ENCODE results near the gene CEBPZOS. TPM values are rescaled to one million over a fixed set of nuclear protein-coding genes. Genes with fewer than 3 reads are reported as not detected.

The CEBPZOS gene
- 21.9 and 22.7 TPM in 2 replicates for polyA plus RNA-seq (2013)

- Histone ChIP-seq H3K36me3 (ENCODE audit: control insufficient read depth in 1 of 2, insufficient read depth in 2 of 2, low read length in 2 of 2) (peaks cover 4 to 5% of the 10 kb centered on the region in 2 experiments), H3K79me2 (ENCODE audit: control insufficient read depth, insufficient read depth, low read length, poor library complexity) (peaks cover 5% of the 10 kb centered on the region), H3K27me3 (ENCODE audit: insufficient read depth, low read length) (no peaks in the 10 kb centered on the region), H2AFZ (ENCODE audit: insufficient read depth, low read length, poor library complexity) (peak within 1 kb of the TSS; percentile 93), H4K91ac (ENCODE audit: low read depth, low read length) (peak within 1 kb of the TSS; percentile 86), H3K14ac (ENCODE audit: low read length) (peak within 1 kb of the TSS; percentile 86), H3K9me3 (ENCODE audit: insufficient read depth, low read depth, low read length) (no peaks in the 10 kb centered on the region), H4K12ac (ENCODE audit: low read depth, low read length) (peak within 1 kb of the TSS; percentile 76), H3K27ac (ENCODE audit: low read depth, low read length) (peak within 1 kb of the TSS; percentile 18), H2BK12ac (ENCODE audit: low read length) (no peak within 1 kb of the TSS), H4K8ac (ENCODE audit: low read depth, low read length) (peak within 1 kb of the TSS; percentile 93), H2BK5ac (ENCODE audit: low read depth, low read length, poor library complexity) (peak within 1 kb of the TSS; percentile 80), H3K4ac (ENCODE audit: low read depth, low read length) (peak within 1 kb of the TSS; percentile 76), H3K4me2 (ENCODE audit: low read length) (peak within 1 kb of the TSS; percentile 80), H3K9ac (ENCODE audit: low read length) (peak within 1 kb of the TSS; percentile 75), H3K23ac (ENCODE audit: low read length) (no peak within 1 kb of the TSS), H3K18ac (ENCODE audit: low read length) (peak within 1 kb of the TSS; percentile 81), H3K4me1 (ENCODE audit: control insufficient read depth in 1 of 2, insufficient read depth in 2 of 2, low read length in 2 of 2) (no peaks in the 10 kb centered on the region), H2BK120ac (ENCODE audit: insufficient read depth, low read length, poor library complexity) (peak within 1 kb of the TSS; percentile 84), H2AK5ac (ENCODE audit: low read length) (no peak within 1 kb of the TSS), H3K79me1 (ENCODE audit: low read length) (peaks cover 8% of the 10 kb centered on the region), H3K4me3 (ENCODE audit: low read depth, low read length) (peak within 1 kb of the TSS; percentile 89)
- peak; percentile 84 to 92 for DNase-seq
- WGBS (ENCODE audit: extremely low coverage, insufficient coverage, insufficient read length), result no CpG with 5 or more reads among the region's 72 CpGs
Observed at GRCh38 chr2:37196320-37197195, at the start of gene CEBPZOS. TSS of gene CEBPZOS (plus strand) at chr2:37196496. CDS start at chr2:37199705, 3,209 bp downstream.

- H3K4ac ChIP-seq (ENCODE audit: low read depth, low read length), result no peak overlapping the region
- no peak overlapping the region for H4K12ac ChIP-seq (ENCODE audit: low read depth, low read length)
- H3K4me3 ChIP-seq (ENCODE audit: low read depth, low read length), result no peak overlapping the region
Observed at GRCh38 chr2:37148325-37148724, 48.0 kb upstream of the CEBPZOS start.

GRCh38 chr2:37149626-37150322, 46.5 kb upstream of the CEBPZOS start:
- Histone ChIP-seq H3K9ac (ENCODE audit: low read length) (no peak overlapping the region), H2BK120ac (ENCODE audit: insufficient read depth, low read length, poor library complexity) (no peak overlapping the region), H3K18ac (ENCODE audit: low read length) (no peak overlapping the region)

More at GRCh38 chr2:37148325-37148724, 48.0 kb upstream of the CEBPZOS start:
- no peak overlapping the region for H4K8ac ChIP-seq (ENCODE audit: low read depth, low read length)
- peak in 1 of 2 donors; percentile 85 for DNase-seq
- no peaks in the 10 kb centered on the region for H3K4me1 ChIP-seq (ENCODE audit: control insufficient read depth in 1 of 2, insufficient read depth in 2 of 2, low read length in 2 of 2)
- no peak overlapping the region for H2BK5ac ChIP-seq (ENCODE audit: low read depth, low read length, poor library complexity)
- no peaks in the 10 kb centered on the region for H3K27me3 ChIP-seq (ENCODE audit: insufficient read depth, low read length)
- no peak overlapping the region for H2BK120ac ChIP-seq (ENCODE audit: insufficient read depth, low read length, poor library complexity)
- H3K27ac ChIP-seq (ENCODE audit: low read depth, low read length), result no peak overlapping the region
- WGBS (ENCODE audit: extremely low coverage, insufficient coverage, insufficient read length), result no CpG with 5 or more reads among the region's 7 CpGs
- no peak overlapping the region for H3K18ac ChIP-seq (ENCODE audit: low read length)
- H2AFZ ChIP-seq (ENCODE audit: insufficient read depth, low read length, poor library complexity), result no peak overlapping the region
- H3K14ac ChIP-seq (ENCODE audit: low read length), result no peak overlapping the region
- H3K23ac ChIP-seq (ENCODE audit: low read length), result no peak overlapping the region
- H3K36me3 ChIP-seq (ENCODE audit: control insufficient read depth in 1 of 2, insufficient read depth in 2 of 2, low read length in 2 of 2), result peaks cover 2 to 15% of the 10 kb centered on the region in 2 experiments
- no peaks in the 10 kb centered on the region for H3K79me1 ChIP-seq (ENCODE audit: low read length)
- no peak overlapping the region for H3K9ac ChIP-seq (ENCODE audit: low read length)
- no peaks in the 10 kb centered on the region for H3K79me2 ChIP-seq (ENCODE audit: control insufficient read depth, insufficient read depth, low read length, poor library complexity)
- H4K91ac ChIP-seq (ENCODE audit: low read depth, low read length), result no peak overlapping the region
- H2BK12ac ChIP-seq (ENCODE audit: low read length), result no peak overlapping the region
- H3K4me2 ChIP-seq (ENCODE audit: low read length), result no peak overlapping the region
- H3K9me3 ChIP-seq (ENCODE audit: insufficient read depth, low read depth, low read length), result no peaks in the 10 kb centered on the region
- H2AK5ac ChIP-seq (ENCODE audit: low read length), result no peak overlapping the region

GRCh38 chr2:37153224-37153623, 43.1 kb upstream of the CEBPZOS start:
- Histone ChIP-seq H3K4ac (ENCODE audit: low read depth, low read length) (no peak overlapping the region), H3K18ac (ENCODE audit: low read length) (no peak overlapping the region), H4K91ac (ENCODE audit: low read depth, low read length) (no peak overlapping the region), H3K36me3 (ENCODE audit: control insufficient read depth in 1 of 2, insufficient read depth in 2 of 2, low read length in 2 of 2) (peaks cover 0 to 2% of the 10 kb centered on the region in 2 experiments), H3K4me3 (ENCODE audit: low read depth, low read length) (no peak overlapping the region), H2BK12ac (ENCODE audit: low read length) (no peak overlapping the region), H2BK120ac (ENCODE audit: insufficient read depth, low read length, poor library complexity) (no peak overlapping the region), H2AK5ac (ENCODE audit: low read length) (no peak overlapping the region), H3K14ac (ENCODE audit: low read length) (no peak overlapping the region), H4K12ac (ENCODE audit: low read depth, low read length) (no peak overlapping the region), H3K4me1 (ENCODE audit: control insufficient read depth in 1 of 2, insufficient read depth in 2 of 2, low read length in 2 of 2) (peaks cover 2 to 8% of the 10 kb centered on the region in 2 experiments), H3K27me3 (ENCODE audit: insufficient read depth, low read length) (no peaks in the 10 kb centered on the region), H3K79me2 (ENCODE audit: control insufficient read depth, insufficient read depth, low read length, poor library complexity) (peaks cover 2% of the 10 kb centered on the region), H3K9me3 (ENCODE audit: insufficient read depth, low read depth, low read length) (no peaks in the 10 kb centered on the region), H3K23ac (ENCODE audit: low read length) (no peak overlapping the region), H3K27ac (ENCODE audit: low read depth, low read length) (no peak overlapping the region), H4K8ac (ENCODE audit: low read depth, low read length) (no peak overlapping the region), H3K79me1 (ENCODE audit: low read length) (peaks cover 4% of the 10 kb centered on the region), H2AFZ (ENCODE audit: insufficient read depth, low read length, poor library complexity) (no peak overlapping the region), H3K9ac (ENCODE audit: low read length) (no peak overlapping the region), H3K4me2 (ENCODE audit: low read length) (no peak overlapping the region), H2BK5ac (ENCODE audit: low read depth, low read length, poor library complexity) (no peak overlapping the region)
- WGBS (ENCODE audit: extremely low coverage, insufficient coverage, insufficient read length), result no CpG with 5 or more reads among the region's 5 CpGs
- no peak for DNase-seq

More at GRCh38 chr2:37149626-37150322, 46.5 kb upstream of the CEBPZOS start:
- Histone ChIP-seq H3K4me2 (ENCODE audit: low read length) (no peak overlapping the region), H3K14ac (ENCODE audit: low read length) (no peak overlapping the region), H3K4me1 (ENCODE audit: control insufficient read depth in 1 of 2, insufficient read depth in 2 of 2, low read length in 2 of 2) (no peaks in the 10 kb centered on the region), H3K27ac (ENCODE audit: low read depth, low read length) (no peak overlapping the region), H2AK5ac (ENCODE audit: low read length) (no peak overlapping the region), H3K4me3 (ENCODE audit: low read depth, low read length) (no peak overlapping the region), H3K27me3 (ENCODE audit: insufficient read depth, low read length) (no peaks in the 10 kb centered on the region), H4K91ac (ENCODE audit: low read depth, low read length) (no peak overlapping the region), H2AFZ (ENCODE audit: insufficient read depth, low read length, poor library complexity) (no peak overlapping the region), H3K4ac (ENCODE audit: low read depth, low read length) (no peak overlapping the region), H3K79me1 (ENCODE audit: low read length) (no peaks in the 10 kb centered on the region), H4K12ac (ENCODE audit: low read depth, low read length) (no peak overlapping the region), H2BK5ac (ENCODE audit: low read depth, low read length, poor library complexity) (no peak overlapping the region), H3K9me3 (ENCODE audit: insufficient read depth, low read depth, low read length) (no peaks in the 10 kb centered on the region), H3K23ac (ENCODE audit: low read length) (no peak overlapping the region), H3K36me3 (ENCODE audit: control insufficient read depth in 1 of 2, insufficient read depth in 2 of 2, low read length in 2 of 2) (peaks cover 0 to 8% of the 10 kb centered on the region in 2 experiments), H2BK12ac (ENCODE audit: low read length) (no peak overlapping the region), H3K79me2 (ENCODE audit: control insufficient read depth, insufficient read depth, low read length, poor library complexity) (no peaks in the 10 kb centered on the region), H4K8ac (ENCODE audit: low read depth, low read length) (no peak overlapping the region)
- no CpG with 5 or more reads among the region's 6 CpGs for WGBS (ENCODE audit: extremely low coverage, insufficient coverage, insufficient read length)
- no peak for DNase-seq

Measured in trophoblast cell (in vitro differentiated cells and primary cell).